Activated CD4-positive, alpha-beta T cell treated with anti-CD3 and anti-CD28 coated beads for 36 hours (primary cell): ENCODE data around the gene NIPBL. TPM values are rescaled to one million over a fixed set of nuclear protein-coding genes. Genes with fewer than 3 reads are reported as not detected.
"Not testable (repeated sequence)": the region's sequence is repeated elsewhere in the genome, so short reads cannot be mapped to it uniquely, and the experiment has no call there.

Experiments used
- ATAC-seq: fragments of 200-7000 bp; cut with Tn5 transposase; one replicate; pipeline ENCODE4 v1.10.0; 2021; ENCODE audit warnings: mild to moderate bottlenecking, moderate library complexity
- CTCF ChIA-PET: fragments of 350-600 bp; sonication (Branson Sonifier 250); formaldehyde crosslinking; loops from one replicate; lab custom pipeline; 2021; ENCODE audit warnings: antibody characterized with exemption; lab: Charles Lee
- POLR2A ChIA-PET: fragments of 350-600 bp; sonication (Branson Sonifier 250); formaldehyde crosslinking; loops from one replicate; lab custom pipeline; 2021; ENCODE audit warnings: antibody characterized with exemption, inconsistent platforms; lab: Charles Lee
- DNase-seq: peaks from one replicate; pipeline ENCODE4 v3.0.0-alpha.2; 2020
- H3K27ac Mint-ChIP-seq: one replicate; pipeline ENCODE4 v1.8.0; 2021; ENCODE audit warnings: mixed read lengths
- H3K27me3 Mint-ChIP-seq: one replicate; pipeline ENCODE4 v1.8.0; 2021; ENCODE audit warnings: mixed read lengths
- H3K36me3 Mint-ChIP-seq: one replicate; pipeline ENCODE4 v1.8.0; 2021; ENCODE audit warnings: low read depth, mixed read lengths
- H3K4me1 Mint-ChIP-seq: one replicate; pipeline ENCODE4 v1.8.0; 2021; ENCODE audit warnings: mixed read lengths
- H3K4me3 Mint-ChIP-seq: one replicate; pipeline ENCODE4 v1.8.0; 2021; ENCODE audit warnings: mild to moderate bottlenecking, moderate library complexity, mixed read lengths
- H3K9me3 Mint-ChIP-seq: one replicate; pipeline ENCODE4 v1.8.0; 2021; ENCODE audit warnings: low read depth, mixed read lengths
- intact Hi-C, 2 experiments: fragments of 100-400 bp; cut with DNase I in 1 of 2; cut with micrococcal nuclease in 1 of 2; formaldehyde crosslinking; loops; one replicate each; pipeline versions ENCODE4 v1.14.2 to v1.15.1; 2022 to 2024; cut with DNase I, micrococcal nuclease
- total RNA-seq, 2 experiments: library from RNA; stranded (reverse); gene quantifications; one replicate each; pipeline ENCODE4 v1.2.3, GENCODE V29; 2021

The NIPBL gene
- total RNA-seq, 2 experiments from 2014 or later: 42.7 to 50.9 TPM

- Mint-ChIP-seq H3K4me1 (no peaks in the 10 kb centered on the region), H3K27me3 (no peaks in the 10 kb centered on the region), H3K4me3 (no peak overlapping the region), H3K36me3 (no peaks in the 10 kb centered on the region), H3K27ac (no peak overlapping the region), H3K9me3 (no peaks in the 10 kb centered on the region)
- DNase-seq: no peak
- no peak for ATAC-seq
- ChIA-PET CTCF (interaction anchor here (0.6 to 1.4 kb wide), 2 partner anchors 8 to 41 kb away, joined by 3 to 4 read pairs; no protein-coding TSS in a partner anchor), POLR2A (no interaction called here)
- intact Hi-C loops: no loop called here
Observed at GRCh38 chr5:37071487-37071886, 194.9 kb downstream of the NIPBL start.

DNA sequence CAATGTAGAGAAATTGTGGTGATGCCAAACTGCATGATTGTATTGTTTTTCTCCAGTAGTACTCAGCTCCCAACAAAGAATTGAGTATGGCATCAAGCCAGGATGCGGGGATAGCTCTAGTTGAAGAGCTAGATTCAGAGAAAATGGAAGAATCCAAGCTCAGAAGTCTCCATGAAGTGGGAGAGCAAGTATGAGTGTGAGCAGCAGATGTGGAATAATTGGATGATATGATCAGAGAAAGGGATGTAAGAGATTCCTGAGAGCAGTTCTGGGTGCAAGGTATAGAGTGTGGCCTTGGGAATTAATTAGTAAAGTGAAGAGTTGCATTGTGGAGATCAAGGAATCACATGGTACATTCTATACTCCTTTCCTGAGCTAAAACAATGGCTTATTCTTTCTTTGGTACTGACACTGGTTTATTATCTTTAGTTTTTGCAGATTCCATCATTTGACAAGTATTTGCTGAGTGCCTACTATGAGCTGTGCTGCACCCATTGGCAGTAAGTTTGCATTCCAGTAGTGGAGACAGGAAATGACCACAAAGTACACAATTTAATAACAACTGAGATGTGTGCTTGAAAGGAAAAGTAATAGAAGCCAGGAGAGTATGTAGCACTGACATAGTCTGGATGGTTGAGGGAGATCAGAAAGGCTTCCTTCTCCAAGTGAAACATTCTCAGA lies 195.5 kb downstream of the NIPBL start:
- ChIA-PET POLR2A (no interaction called here), CTCF (interaction anchor here (0.6 to 1.4 kb wide), 2 partner anchors 8 to 42 kb away, joined by 3 to 4 read pairs; no protein-coding TSS in a partner anchor)
- DNase-seq (no peak), ATAC-seq (no peak)
- Mint-ChIP-seq H3K27me3 (no peaks in the 10 kb centered on the region), H3K27ac (no peak overlapping the region), H3K9me3 (no peaks in the 10 kb centered on the region), H3K4me3 (no peak overlapping the region), H3K4me1 (no peaks in the 10 kb centered on the region), H3K36me3 (no peaks in the 10 kb centered on the region)
- intact Hi-C loops: no loop called here

DNA sequence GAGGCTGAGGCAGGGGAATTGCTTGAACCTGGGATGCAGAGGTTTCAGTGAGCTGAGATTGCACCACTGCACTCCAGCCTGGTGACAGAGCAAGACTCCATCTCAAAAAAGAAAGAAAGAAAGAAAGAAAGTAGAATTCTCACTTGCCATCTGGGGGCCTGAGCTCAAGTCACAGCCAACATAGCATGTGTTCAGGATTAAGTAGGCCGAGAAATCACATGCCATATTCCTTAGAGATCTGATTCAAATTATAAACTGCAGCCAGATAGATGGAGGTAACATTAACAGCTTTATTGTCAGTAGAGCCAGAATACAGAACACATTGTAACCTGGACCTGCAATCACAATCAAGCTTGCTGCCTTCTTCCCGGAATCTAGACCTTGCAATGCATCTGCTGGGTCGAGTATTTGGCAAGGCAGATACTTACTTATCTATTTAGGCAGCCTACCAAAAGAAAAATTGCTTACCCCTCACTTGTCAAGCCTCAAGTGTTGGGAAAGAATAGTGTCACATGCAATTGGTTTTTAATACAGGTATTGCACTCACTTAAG lies 198.9 kb downstream of the NIPBL start:
- no peak overlapping the region for H3K4me3 Mint-ChIP-seq
- H3K27ac Mint-ChIP-seq: no peak overlapping the region
- DNase-seq (no peak), ATAC-seq (no peak)
- no peaks in the 10 kb centered on the region for H3K4me1 Mint-ChIP-seq
- CTCF ChIA-PET: interaction anchor here (0.6 kb wide), 1 partner anchor 8 kb away, joined by 3 read pairs; no protein-coding TSS in a partner anchor
- POLR2A ChIA-PET: interaction anchor here (0.6 kb wide), 1 partner anchor 37 kb away, joined by 3 read pairs; no protein-coding TSS in a partner anchor
- H3K27me3 Mint-ChIP-seq: no peaks in the 10 kb centered on the region
- intact Hi-C loops: no loop called here
- H3K36me3 Mint-ChIP-seq: peaks cover 9% of the 10 kb centered on the region
- peaks cover 3% of the 10 kb centered on the region for H3K9me3 Mint-ChIP-seq

- Mint-ChIP-seq H3K36me3 (peaks cover 11% of the 10 kb centered on the region), H3K9me3 (peaks cover 3% of the 10 kb centered on the region), H3K27me3 (no peaks in the 10 kb centered on the region), H3K4me3 (no peak overlapping the region), H3K4me1 (no peaks in the 10 kb centered on the region), H3K27ac (no peak overlapping the region)
- DNase-seq (no peak), ATAC-seq (no peak)
- intact Hi-C loops: no loop called here
- ChIA-PET POLR2A (interaction anchor here (0.6 kb wide), 1 partner anchor 443 kb away, joined by 5 read pairs; no protein-coding TSS in a partner anchor), CTCF (no interaction called here)
Observed at GRCh38 chr5:37077146-37077545, 200.6 kb downstream of the NIPBL start.

- POLR2A ChIA-PET: interaction anchor here (1.0 kb wide), 1 partner anchor 35 kb away, joined by 3 read pairs; no protein-coding TSS in a partner anchor
- ATAC-seq: no peak
- no peak overlapping the region for H3K4me3 Mint-ChIP-seq
Observed at GRCh38 chr5:37080697-37081096, 204.1 kb downstream of the NIPBL start.

DNA sequence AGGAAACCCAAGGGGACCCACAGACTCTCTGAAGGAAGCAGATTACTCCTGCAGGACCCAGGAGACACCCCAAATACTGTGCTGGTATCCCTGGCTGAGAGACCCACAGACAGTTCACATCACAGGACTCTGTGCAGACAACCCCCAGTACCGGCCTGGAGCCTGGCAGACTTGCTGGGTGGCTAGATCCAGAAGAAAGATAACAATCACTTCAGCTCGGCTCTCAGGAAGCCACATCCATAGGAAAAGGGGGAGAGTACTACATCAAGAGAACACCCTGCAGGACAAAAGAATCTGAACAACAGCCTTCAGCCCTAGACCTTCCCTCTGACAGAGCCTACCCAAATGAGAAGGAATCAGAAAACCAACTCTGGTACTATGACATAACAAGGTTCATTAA lies 206.4 kb downstream of the NIPBL start:
- H3K27me3 Mint-ChIP-seq, H3K27ac Mint-ChIP-seq, DNase-seq, H3K4me1 Mint-ChIP-seq, H3K9me3 Mint-ChIP-seq, intact Hi-C loops, ATAC-seq, POLR2A ChIA-PET, CTCF ChIA-PET, H3K4me3 Mint-ChIP-seq: not testable (repeated sequence)
- peaks cover 23% of the 10 kb centered on the region for H3K36me3 Mint-ChIP-seq

More at GRCh38 chr5:37080697-37081096, 204.1 kb downstream of the NIPBL start:
- Mint-ChIP-seq H3K27ac (no peak overlapping the region), H3K9me3 (peaks cover 3% of the 10 kb centered on the region), H3K4me1 (no peaks in the 10 kb centered on the region), H3K27me3 (no peaks in the 10 kb centered on the region), H3K36me3 (peaks cover 16% of the 10 kb centered on the region)
- CTCF ChIA-PET: interaction anchor here (1.2 kb wide), 1 partner anchor 26 kb away, joined by 4 read pairs; no protein-coding TSS in a partner anchor
- DNase-seq: no peak
- intact Hi-C loops: no loop called here

GRCh38 chr5:37086026-37086425 lies 209.5 kb downstream of the NIPBL start:
- intact Hi-C loops, H3K4me3 Mint-ChIP-seq, H3K27ac Mint-ChIP-seq, H3K27me3 Mint-ChIP-seq, DNase-seq, POLR2A ChIA-PET, H3K4me1 Mint-ChIP-seq, ATAC-seq, H3K9me3 Mint-ChIP-seq, CTCF ChIA-PET: not testable (repeated sequence)
- peaks cover 14% of the 10 kb centered on the region for H3K36me3 Mint-ChIP-seq

GRCh38 chr5:37086466-37087173 lies 210.1 kb downstream of the NIPBL start:
- no peak for ATAC-seq
- H3K27ac Mint-ChIP-seq: no peak overlapping the region
- H3K27me3 Mint-ChIP-seq: no peaks in the 10 kb centered on the region
- H3K4me3 Mint-ChIP-seq: no peak overlapping the region
- no peak for DNase-seq
- no peaks in the 10 kb centered on the region for H3K4me1 Mint-ChIP-seq
- intact Hi-C loops: no loop called here
- H3K9me3 Mint-ChIP-seq: no peaks in the 10 kb centered on the region
- CTCF ChIA-PET: no interaction called here
- H3K36me3 Mint-ChIP-seq: peaks cover 14% of the 10 kb centered on the region
- POLR2A ChIA-PET: no interaction called here

DNA sequence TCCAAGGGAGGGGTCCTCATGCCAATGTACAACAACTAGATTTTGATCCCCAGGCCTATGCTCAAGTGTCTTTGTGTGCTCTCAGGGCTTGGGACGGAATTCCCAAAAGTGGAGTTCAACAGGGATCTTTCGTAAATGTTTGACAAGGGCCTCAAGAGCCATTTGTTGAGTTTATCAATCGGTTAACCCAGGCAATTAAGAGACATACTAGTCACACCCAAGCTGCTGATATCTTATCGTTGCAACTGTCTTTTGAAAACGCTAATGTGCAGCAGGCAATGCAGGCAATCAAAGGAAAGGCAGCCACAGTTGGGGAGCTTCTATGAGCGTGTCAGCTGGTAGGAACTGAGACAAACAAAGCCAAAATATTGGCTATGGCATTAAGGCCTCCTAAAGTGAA lies 211.4 kb downstream of the NIPBL start:
- POLR2A ChIA-PET: no interaction called here
- no peak overlapping the region for H3K27ac Mint-ChIP-seq
- no peak for DNase-seq

GRCh38 chr5:37090123-37090726 lies 213.7 kb downstream of the NIPBL start:
- ChIA-PET CTCF (interaction anchor here (0.6 kb wide), 2 partner anchors 16 to 281 kb away, joined by 3 to 5 read pairs; partner anchors contain the start of gene NUP155), POLR2A (no interaction called here)
- ATAC-seq (no peak), DNase-seq (no peak)
- Mint-ChIP-seq H3K27ac (no peak overlapping the region), H3K9me3 (no peaks in the 10 kb centered on the region), H3K4me3 (no peak overlapping the region), H3K4me1 (no peaks in the 10 kb centered on the region), H3K36me3 (peaks cover 15% of the 10 kb centered on the region), H3K27me3 (no peaks in the 10 kb centered on the region)
- intact Hi-C loops: no loop called here

More for the DNA sequence above, 211.4 kb downstream of the NIPBL start:
- Mint-ChIP-seq H3K9me3 (no peaks in the 10 kb centered on the region), H3K27me3 (no peaks in the 10 kb centered on the region), H3K4me3 (no peak overlapping the region), H3K4me1 (no peaks in the 10 kb centered on the region), H3K36me3 (peaks cover 12% of the 10 kb centered on the region)
- intact Hi-C loops: no loop called here
- ATAC-seq: no peak
- CTCF ChIA-PET: no interaction called here

GRCh38 chr5:37090781-37091180 lies 214.2 kb downstream of the NIPBL start:
- Mint-ChIP-seq H3K27ac (no peak overlapping the region), H3K9me3 (no peaks in the 10 kb centered on the region), H3K27me3 (no peaks in the 10 kb centered on the region), H3K4me1 (no peaks in the 10 kb centered on the region), H3K4me3 (no peak overlapping the region), H3K36me3 (peaks cover 15% of the 10 kb centered on the region)
- intact Hi-C loops: no loop called here
- no peak for DNase-seq
- ATAC-seq: no peak
- POLR2A ChIA-PET: no interaction called here
- CTCF ChIA-PET: interaction anchor here (0.6 kb wide), 1 partner anchor 15 kb away, joined by 5 read pairs; no protein-coding TSS in a partner anchor
